HG02870 (cell line): ENCODE results near the gene SPX.

ENCODE experiments used
- ATAC-seq: cut with Tn5 transposase; IDR thresholded peaks from one replicate; pipeline ENCODE4 v1.9.1; 2021; ENCODE audit warnings: mild to moderate bottlenecking, moderate library complexity; ENCODE audit not compliant: unreplicated experiment

The SPX gene, protein sequence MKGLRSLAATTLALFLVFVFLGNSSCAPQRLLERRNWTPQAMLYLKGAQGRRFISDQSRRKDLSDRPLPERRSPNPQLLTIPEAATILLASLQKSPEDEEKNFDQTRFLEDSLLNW

GRCh38 chr12:21526053-21526452 lies at the start of gene SPX:
SPX (plus strand) TSS chr12:21526296; CDS start chr12:21526473, 177 bp downstream.
- no peak for ATAC-seq

DNA sequence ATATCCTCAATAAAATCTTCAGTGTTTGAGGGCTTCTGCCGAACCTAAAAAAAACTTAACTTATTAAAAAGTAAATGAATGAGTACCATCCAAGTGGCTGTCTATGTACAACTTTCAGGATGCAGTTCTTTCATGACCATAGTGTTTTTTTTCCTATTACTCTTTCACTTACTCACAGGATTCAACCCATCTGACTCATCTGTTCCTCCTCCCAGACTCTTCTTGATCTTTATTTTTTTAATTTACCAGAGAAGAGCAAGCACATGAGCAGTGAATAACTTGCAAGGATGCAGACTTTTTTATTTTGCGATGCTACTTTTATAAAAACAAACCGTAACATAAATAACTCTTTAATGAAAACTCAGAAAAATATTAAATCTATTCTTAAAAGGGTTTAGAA lies 49.1 kb upstream of the SPX start:
- ATAC-seq, result no peak

GRCh38 chr12:21478756-21479455 lies 47.2 kb upstream of the SPX start:
- ATAC-seq, result no peak

DNA sequence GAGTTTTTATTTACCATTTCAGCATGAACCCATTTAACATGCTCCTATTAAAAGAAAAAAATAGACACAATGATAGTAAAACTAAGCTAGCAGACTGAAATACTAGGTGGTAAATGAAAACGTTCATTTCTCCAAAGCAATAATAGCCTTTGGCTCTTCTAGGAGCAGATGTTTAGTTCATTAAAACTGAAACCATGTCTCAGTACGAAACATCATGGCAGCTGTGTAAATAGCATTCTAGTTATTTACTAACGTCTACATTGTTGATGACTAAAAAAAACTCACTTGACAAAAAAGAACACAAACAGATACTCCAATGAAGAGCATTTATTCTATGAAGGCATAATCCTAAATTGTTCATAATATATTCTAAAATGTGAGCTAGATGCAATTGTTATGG lies 42.6 kb upstream of the SPX start:
- peak; percentile 92 for ATAC-seq

DNA sequence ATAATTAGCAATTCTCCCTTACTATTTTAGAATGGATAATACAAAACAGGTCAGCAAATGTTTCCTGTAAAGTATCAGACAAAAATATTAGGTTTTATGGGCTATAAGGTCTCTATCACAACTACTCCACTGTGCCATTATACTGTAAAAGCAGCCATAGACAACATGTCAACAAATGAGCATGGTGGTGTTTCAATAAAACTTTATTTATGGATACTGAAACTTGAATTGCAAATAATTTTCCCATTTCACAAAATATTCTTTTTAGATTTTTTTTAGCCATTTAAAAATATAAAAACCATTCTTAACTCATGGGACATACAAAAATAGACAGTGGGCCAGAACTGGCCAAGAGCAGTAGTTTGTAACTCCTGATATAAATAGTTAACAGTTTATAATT lies 40.1 kb upstream of the SPX start:
- no peak for ATAC-seq

GRCh38 chr12:21499765-21500164 lies 26.3 kb upstream of the SPX start:
- no peak for ATAC-seq

- peak; percentile 1 for ATAC-seq
Observed at GRCh38 chr12:21500786-21501257, 25.3 kb upstream of the SPX start.

GRCh38 chr12:21501258-21502163 lies 24.6 kb upstream of the SPX start, which contains the start of the genes GOLT1B and RECQL:
GOLT1B (plus strand) TSS chr12:21501789; CDS start chr12:21501924, 135 bp downstream.
RECQL (minus strand) TSS chr12:21501635; CDS start chr12:21499570, 2,065 bp downstream.
- ATAC-seq, result peak; percentile 99

GRCh38 chr12:21502164-21502496 lies 24.0 kb upstream of the SPX start:
- no peak for ATAC-seq

DNA sequence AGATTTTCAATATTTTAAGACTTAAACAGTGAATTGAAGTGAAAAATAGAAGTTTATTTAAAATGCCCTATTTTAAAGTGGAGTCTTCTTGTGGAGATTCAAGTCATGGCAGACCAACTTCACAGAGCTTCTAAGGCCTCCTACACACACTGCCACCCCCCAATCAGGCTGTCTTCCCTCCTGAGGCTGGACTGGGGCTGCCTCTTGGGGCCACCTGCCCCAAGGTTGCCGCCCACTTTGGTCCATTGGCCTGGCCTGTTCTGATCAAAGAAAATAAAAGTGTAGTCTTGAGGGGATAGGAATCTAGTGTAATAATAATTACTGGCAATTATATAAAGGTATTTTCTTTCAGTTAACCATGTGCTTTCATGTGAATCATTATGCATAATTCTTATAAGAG lies 23.2 kb upstream of the SPX start:
- no peak for ATAC-seq

DNA sequence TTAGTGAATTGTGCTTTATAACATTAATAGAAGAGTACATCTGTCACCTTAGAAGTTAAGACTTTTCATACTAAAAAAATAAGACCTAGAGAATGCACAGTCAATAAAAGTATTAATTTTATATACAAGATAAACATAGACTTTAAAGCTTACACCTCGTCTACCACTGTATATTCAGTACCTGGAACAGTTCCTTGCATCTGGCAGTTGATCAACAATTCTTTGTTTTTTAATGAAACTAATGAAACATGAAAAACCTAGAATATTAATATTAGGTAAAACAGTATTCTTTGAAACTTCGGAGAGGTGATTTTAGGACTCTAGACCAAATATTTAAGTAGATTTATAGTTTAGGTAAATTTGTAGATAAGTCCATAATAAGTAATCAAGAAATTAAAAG lies 20.2 kb upstream of the SPX start:
- ATAC-seq, result no peak

GRCh38 chr12:21507849-21508248 lies 18.2 kb upstream of the SPX start:
- ATAC-seq, result no peak

DNA sequence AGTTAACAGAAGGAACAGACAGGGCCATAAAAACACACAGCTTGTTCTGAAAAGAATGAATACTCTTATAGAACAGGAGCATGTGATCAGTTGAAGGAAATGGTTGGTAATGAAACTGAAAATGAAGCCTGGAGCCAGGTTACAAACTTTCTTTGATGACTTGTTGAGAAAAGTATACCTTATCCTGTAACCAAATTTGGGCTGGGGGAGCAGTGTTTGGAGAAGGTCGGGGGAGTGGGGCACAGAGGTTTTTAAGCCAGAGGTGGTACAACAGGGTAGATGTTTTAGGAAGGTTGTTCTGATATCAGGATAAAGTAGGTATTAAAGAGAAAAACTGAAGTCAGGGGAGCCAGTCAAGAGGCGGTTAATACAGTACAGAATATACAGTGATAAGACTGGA lies 16.3 kb upstream of the SPX start:
- ATAC-seq, result peak; percentile 82

DNA sequence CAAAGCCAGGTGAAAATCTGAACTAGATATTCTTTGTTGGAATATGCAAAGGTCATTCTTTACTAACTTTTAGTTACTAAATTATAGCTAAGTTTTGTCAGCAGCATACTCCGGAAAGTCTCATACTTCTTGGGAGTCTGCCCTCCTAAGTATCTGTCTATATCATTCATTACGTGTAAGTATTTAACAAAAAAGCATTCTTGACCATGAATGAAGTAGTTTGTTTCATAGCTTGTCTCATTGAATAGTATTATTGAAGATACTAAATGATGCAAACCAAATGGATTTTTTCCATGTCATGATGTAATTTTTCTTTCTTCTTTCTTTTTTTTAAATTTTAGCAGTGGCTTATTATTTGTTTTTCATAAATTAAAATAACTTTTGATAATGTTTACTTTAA lies 9.8 kb upstream of the SPX start:
- ATAC-seq, result no peak

DNA sequence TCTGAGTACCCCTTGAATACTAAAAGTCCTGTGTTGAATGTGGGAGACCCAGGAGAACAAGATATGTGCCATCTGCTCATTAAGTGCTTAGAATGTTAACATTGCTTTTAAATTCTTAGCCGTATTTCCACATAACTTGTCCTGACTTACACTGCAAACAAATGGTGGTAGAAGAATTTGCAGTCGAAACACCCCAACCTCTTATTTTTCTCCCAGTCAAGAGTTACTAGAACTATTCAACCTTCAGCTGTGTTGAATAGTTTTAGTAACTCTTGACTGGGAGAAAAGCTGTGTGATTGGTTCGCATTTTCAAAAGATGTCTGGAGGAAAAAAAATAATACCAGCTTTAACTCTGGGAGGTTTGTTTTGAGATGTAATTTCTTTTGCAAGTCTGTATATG lies 7.6 kb upstream of the SPX start:
- no peak for ATAC-seq

DNA sequence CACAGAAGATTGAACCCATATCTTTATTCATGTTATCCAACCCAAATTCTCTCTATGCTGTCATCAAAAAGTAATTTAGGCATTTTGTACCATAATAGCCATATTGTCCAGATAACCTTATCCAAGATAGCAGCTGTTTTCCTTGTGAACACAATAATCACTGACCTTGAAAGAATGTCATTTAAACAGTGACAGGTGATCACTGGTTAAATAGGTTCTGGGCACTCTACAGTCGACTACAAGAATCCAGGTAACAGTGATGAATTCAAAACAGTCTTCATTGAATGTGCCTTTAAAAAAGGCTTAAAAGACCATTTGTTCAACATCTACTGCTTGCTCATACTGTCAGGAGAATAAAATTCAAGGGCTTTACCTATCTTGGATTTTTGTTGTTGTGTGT lies 4.6 kb upstream of the SPX start:
- ATAC-seq, result no peak

DNA sequence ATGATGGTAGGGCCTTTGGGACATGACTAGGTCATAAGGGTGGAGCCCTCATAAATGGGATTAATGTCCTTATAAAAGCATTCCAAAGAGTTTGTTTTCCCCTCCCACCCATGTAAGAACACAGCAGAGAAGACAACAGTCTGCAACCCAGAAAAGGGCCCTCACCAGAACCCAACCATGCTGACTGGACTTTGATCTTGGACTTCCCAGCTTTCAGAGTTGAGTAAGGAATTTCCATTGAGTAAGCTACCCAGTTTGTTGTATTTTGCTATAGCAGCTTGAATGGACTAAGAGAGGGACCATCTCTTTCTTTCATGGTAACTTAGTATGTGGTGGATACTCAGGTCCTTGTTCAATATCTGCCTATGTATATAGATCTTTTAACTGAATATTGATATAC lies 2.9 kb upstream of the SPX start:
- no peak for ATAC-seq

DNA sequence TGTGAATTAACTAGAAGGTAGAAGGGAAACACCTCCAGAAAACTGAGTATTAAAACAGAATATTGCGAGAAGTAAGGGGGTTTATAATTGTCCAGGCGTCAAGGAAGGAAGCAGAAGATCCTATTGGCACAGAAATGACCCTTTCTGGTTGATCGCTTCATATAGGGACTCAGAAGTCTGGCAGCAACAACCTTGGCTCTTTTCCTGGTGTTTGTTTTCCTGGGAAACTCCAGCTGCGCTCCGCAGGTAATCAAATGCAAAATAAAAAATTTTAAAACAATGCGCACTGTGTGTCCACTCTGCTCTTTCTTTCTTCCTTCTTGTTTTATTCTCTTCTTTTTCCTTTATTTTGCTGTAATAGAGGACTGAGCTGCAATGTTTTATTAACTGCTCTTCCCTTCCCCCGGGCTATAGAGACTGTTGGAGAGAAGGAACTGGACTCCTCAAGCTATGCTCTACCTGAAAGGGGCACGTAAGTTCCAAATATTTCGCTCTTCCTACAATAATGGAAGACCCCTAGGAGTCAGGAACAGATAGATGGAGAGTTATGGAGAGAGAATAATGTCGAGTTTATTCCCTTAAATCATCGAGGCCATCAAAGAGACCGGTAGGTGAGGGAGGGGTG lies 737 bp downstream of the SPX start:
- ATAC-seq, result no peak

GRCh38 chr12:21527451-21528180 lies 1.5 kb downstream of the SPX start:
- ATAC-seq, result peak; percentile 78

DNA sequence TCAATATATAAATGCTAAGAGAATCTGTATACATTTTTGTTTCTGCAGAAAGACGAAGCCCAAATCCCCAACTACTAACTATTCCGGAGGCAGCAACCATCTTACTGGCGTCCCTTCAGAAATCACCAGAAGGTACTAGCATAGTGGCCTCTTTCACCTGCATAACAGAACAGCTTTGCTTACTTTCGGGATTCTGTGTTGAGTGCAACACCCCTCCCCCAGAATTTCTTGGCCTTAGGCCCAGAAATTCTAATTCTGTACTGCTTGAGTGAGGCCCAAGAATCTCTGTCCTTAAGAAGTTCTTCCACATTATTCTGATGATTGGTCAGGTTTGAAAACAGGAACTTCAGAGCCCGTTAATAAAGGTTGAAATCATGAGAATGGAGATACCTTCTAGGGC lies 2.9 kb downstream of the SPX start:
- ATAC-seq, result no peak

GRCh38 chr12:21529456-21529855 lies 3.4 kb downstream of the SPX start:
- no peak for ATAC-seq
